GM18909 (cell line): ENCODE results near the gene CDYL2.

Experiments
- ATAC-seq: cut with Tn5 transposase; IDR thresholded peaks from one replicate; pipeline ENCODE4 v1.9.1; 2021; ENCODE audit warnings: mild to moderate bottlenecking; ENCODE audit not compliant: unreplicated experiment, poor library complexity

The CDYL2 gene

GRCh38 chr16:80711406-80711805 lies 93.0 kb downstream of the CDYL2 start:
- no peak for ATAC-seq

DNA sequence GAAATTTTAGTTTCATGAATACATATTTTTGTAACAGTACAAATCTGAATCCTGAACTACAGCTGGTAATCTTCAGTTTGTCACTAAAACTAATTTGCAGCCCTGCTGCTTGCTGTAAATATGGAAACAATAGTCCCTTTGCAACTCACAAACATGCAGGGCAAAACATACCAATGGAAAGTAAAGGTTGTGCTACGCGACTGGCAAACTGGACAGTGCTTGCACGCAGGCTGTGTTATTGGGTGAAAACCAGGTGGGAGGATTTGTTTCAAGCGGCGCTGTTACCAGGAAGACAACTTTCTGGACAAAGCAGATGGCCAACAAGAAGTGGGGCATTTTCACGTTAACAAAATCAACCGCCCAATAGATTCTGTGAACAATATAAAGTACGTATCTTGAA lies 93.5 kb downstream of the CDYL2 start:
- no peak for ATAC-seq

GRCh38 chr16:80708823-80709222 lies 95.6 kb downstream of the CDYL2 start:
- no peak for ATAC-seq

DNA sequence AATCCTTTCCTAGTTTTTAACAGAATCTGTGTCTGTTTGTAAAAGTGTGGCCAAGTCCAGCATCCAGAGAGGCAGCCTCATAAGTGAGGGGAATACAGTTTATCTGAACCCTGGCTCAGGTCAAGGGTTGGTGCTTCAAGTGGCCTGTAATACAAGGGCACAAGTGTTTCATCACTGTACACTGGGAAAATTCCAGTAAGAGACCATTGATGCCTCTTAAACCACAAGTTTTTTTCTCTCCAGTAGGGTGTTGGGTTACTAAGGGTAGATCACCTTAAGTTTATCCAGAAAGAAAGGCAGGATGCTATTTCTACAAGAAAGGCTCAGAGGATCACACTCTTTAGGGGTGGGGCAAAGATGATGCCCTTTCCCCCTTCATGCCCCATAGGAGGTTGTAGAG lies 96.7 kb downstream of the CDYL2 start:
- ATAC-seq: no peak

DNA sequence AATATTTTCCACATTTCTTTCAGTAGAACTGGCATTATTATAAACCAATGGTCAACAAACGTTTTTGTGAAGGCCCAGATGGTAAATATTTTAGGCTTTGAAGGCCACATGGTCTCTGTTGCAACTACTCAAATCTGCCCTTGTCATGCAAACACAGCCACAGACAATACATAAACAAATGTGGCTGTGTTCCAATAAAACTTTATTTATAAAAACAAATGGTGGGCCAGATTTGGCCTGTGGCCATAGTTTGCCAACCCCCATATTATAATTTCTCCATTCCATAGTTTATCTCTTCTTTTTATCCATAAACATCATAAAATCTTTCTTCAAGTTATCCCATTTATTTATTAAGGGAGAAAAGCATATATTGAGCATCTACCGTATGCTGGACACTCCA lies 98.8 kb downstream of the CDYL2 start:
- ATAC-seq: no peak

DNA sequence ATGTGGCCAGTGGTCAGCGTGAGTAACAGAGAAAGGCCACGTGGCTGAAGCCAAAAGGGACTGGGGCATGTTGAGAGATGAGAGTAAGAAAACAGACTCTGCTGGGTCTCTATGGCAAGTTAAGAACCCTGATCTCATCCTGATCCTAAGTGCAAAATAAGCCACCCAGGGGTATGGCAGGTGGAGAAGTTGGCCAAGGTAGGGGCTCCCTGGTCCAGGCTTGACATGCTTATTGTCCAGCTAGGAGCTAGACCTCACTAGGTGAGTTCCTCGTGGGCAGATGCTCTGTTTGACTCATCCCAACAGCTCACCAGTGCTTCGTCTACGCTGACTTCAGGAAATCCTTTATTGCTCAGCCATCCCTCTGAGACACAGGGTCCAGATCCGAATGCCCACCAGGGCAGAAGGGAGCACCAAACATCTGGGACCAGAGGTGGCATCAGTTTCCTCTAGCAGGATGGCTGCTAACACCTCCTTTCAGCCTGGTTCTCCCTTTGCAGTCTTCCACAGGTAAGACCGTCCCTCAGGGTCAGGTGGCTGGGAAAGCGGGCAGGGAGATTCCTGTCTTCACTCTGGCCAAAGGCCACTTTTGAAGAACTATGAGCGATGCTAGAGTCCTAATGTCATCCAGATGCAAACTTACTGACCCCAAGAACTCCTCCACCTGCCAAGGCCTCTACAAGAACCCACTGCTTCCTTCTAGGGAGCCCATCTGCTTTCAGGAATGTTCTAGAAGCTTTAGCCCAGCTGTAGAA lies 99.5 kb downstream of the CDYL2 start:
- no peak for ATAC-seq

DNA sequence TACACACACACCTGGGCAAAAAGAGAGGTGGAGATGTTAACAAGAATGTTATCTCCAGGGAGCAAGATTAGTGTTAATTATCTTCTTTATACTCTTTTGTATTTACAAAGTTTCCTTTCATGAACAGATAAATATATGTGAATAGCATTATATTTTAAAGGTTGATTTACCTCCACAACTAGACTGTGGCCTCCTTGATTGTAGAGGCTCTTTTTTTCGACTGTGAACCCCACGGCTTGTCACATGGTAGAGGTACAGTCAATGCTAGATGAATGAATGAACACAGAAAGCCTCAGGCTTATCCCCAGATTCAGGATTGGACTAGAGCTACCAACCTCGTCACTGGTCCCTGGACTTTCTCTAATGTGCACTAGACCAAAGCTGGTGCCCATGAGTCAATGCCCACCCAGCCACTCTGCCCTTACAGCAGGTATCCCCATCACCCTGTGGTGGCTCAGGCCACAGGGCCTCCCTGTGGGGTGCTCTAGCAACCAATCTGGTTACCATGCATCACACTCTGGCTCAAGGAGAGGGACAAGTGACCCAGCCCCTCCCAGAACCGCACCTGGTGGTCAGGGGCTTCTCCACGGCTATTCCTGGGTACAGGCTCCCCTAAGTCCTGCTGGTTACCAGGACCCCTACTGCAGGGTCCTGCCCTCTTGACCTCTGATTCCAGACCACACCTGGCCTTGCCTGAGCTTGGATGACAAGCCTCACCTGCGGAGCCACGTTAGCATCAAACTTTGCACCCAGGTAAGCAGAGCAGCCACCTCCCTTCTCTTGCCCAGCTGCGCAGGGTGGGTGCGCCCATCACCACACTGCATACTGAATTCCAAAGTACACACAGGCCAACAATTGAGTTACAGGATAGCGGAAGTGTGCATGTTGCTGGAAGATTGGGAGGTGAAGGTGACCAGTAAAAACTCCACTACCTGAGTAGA lies 101.0 kb downstream of the CDYL2 start:
- no peak for ATAC-seq

DNA sequence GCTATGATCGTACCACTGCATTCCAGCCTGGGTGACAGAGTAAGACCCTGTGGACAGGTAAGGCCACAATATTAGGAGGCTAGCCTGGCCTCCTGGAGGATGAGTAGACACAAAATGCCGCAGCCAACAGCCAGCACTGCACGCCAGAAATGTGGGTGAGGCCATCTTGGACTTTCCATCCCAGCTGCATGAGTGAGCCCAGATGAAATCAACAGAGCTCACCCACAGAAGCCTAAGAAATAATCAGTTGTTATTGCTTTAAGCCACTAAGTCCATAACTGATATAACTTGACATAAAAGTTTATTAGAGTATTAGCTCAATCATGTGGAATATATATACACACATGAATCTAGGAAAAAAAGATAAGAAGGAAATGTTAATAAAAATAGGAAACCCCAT lies 101.7 kb downstream of the CDYL2 start:
- ATAC-seq: no peak

DNA sequence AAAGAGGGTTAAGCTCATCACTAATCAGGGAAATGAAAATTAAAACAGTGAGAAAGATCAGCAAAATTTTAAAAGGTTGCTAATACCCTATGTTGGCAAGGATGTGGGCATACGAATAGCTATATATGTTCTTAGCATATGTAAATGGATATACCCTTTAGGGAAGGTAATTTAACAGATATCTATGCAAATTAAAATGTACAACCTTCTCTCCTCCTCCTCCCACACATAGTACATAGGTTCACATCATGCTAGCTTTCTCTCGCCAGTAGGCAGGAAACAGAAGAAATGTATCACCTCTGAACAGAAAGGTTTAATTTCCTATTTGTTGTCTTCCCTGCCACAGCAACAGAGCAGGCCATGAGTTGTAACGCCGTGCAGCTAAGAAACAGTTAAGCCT lies 103.8 kb downstream of the CDYL2 start:
- ATAC-seq: no peak

DNA sequence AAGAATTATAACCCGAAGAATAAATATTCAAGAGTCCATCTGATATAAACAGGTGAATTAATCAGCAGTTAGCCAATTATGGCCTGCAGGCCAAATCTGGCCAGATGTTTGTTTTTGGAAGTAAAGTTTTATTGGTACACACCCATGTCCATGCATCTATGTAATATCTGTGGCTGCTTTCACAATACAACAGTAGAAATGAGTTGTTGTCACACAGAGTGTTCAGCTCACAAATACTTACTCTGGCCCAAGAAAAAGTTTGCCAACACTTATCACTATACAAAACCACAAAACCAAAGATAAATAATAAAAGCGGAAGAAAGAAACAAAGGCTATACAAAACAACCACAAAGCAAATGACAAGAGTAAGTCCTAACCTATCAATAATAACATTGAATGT lies 109.4 kb downstream of the CDYL2 start:
- ATAC-seq: no peak

- no peak for ATAC-seq
Measured at GRCh38 chr16:80693553-80693952, 110.8 kb downstream of the CDYL2 start.

- no peak for ATAC-seq
Measured at GRCh38 chr16:80692270-80692669, 112.1 kb downstream of the CDYL2 start.

DNA sequence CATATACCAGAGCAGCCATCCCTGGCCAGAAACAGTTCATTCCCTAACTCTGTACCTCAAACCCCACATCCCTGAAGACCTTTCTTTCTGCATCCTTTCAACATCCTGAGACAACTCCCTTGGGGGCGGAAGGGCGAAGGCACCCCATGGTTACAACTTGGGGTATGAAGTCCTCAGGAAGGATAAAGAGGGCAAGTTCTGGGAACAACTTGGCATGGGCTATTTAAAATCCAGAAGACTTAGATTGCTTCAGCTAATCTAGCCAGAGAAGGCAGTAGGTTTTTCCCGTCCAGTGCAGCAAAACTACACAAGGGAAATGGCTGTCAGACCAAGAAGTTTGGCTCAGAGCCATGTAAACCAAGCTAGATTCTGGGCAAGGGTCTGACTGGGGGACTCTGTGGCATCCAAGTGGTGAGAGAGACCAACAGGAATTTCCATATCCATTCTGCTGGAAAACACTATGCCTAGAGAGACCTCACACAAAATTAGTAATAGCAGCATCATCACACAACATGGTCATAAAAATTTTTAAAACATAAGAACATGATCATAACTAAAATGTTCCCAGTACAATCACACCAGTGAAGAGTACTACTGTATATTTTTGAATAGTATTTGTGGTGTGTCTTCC lies 113.2 kb downstream of the CDYL2 start:
- no peak for ATAC-seq

GRCh38 chr16:80689487-80689886 lies 114.9 kb downstream of the CDYL2 start:
- ATAC-seq: no peak

- no peak for ATAC-seq
Measured at GRCh38 chr16:80687606-80688005, 116.8 kb downstream of the CDYL2 start.

DNA sequence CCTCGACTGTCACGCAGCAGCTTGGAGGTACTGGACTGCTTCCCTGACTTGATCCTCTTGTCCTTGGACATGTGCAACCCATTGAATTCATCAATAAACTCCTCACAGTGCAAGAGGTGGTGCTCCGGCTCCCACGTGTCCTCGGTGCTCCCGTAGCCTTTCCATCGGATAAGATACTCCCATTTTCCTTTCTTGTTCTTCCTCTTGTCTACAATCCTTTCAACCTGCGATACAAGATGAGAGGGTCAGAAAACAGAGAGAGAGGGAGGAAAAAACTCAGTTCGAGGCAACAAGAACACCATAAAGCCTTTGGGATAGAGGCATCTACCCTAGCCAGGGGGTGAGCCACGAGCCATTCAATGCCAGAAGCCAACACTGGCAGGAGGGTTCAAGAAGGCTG lies 119.5 kb downstream of the CDYL2 start:
- no peak for ATAC-seq

DNA sequence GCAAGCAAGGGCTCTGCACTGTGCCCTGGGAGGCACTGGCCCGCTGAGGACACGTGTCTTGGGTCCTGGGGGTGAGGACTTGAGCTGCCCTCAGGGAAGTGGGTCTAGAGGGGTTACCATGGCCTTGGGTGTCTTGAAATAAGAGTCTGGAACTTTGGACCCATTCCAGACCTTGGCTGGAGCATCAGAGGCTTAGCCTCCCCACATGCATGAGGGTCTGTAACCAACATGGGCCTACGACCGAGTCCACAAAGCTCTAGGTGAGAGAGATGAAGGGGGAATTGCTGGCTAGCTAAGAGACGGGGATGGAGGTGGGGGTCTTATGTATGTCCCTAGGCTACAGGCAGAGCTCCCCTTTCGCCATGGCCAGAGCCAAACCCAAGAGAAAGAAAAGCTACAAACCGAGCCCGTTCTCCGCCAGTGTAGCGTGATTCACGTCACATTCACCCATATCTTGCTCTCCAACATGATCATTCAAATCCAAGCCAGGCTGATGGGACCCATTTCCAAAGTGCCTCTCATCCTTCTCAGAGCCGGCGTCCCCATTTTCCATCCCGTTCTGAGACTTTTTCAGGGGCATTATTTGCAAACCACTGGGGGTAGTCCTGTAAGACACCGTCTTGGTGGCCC lies 120.1 kb downstream of the CDYL2 start:
- no peak for ATAC-seq

GRCh38 chr16:80683646-80684045 lies 120.8 kb downstream of the CDYL2 start:
- no peak for ATAC-seq

- no peak for ATAC-seq
Measured at GRCh38 chr16:80682421-80683070, 121.9 kb downstream of the CDYL2 start.

DNA sequence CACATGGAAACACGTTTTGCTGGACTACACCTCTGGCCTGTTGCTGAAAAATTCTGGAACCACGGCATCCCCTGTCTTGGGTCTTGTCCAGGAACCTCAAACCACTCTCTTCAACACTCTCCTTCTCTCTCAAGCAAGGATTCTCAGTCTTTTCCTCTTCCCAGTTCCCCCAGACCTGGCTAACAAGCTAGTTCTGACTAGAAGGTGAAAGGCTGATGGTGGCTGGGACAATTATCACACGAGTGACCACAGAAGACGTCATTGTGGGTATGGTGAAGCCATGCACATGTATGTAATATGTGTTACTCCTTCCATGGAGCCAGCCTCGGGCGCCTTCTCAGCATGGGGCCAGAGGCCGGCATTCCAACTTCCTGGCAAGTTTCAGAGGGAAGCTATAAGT lies 123.0 kb downstream of the CDYL2 start:
- no peak for ATAC-seq
